Stromal cell of bone marrow (primary cell): ENCODE results near the gene FRA10AC1.

Source experiments
- DNase-seq: peaks from one replicate; pipeline ENCODE4 v3.0.0-alpha.2; 2012; ENCODE audit warnings: low read depth

The FRA10AC1 gene

DNA sequence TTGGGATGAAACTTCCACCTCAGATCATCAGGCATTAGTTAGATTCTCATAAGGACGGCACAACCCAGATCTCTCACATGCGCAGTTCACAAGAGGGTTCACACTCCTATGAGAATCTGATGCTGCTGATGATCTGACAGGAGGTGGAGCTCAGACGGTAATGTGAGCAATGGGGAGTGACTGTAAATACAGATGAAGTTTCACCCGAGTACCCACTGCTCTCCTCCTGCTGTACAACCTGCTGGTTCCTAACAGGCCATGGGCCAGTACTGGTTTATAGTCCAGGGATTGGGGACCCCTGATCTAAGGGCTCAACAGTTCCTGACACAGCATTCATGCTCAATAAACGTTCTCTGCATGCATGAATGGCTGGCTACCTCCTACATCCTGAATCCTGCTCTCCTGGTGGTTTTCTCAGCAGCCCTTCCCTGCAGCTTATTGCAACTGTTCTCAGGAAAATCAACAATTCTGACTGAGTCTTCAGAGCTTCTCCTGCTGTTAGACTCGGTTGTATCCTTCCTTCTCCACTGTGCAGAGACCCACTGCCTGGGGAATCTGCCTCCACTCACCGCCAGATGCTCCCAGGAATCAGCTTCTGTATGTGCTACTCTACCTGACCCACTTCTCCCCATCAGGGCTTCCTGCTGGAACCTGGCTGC is 72.6 kb downstream of the FRA10AC1 start:
- no peak for DNase-seq

DNA sequence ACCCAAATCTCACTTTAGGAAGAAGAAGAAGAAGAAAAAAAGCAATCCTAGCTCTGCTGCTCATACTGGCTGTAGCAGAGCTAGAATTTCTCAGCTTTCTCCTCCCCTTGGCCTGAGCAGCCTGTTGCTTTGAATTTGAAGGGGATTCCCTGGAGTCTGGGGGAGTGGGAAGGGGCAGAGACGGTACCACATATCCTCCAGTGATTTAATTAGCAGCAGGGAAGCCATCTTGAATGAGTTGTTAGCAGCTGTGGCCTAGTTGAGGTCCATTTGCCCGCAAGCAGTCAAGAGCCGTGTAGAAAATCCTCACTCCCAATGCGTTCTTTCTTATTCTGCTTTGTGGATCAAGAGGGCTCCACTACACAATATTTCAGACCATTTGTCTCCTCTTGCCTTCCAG is 73.5 kb downstream of the FRA10AC1 start:
- no peak for DNase-seq

DNA sequence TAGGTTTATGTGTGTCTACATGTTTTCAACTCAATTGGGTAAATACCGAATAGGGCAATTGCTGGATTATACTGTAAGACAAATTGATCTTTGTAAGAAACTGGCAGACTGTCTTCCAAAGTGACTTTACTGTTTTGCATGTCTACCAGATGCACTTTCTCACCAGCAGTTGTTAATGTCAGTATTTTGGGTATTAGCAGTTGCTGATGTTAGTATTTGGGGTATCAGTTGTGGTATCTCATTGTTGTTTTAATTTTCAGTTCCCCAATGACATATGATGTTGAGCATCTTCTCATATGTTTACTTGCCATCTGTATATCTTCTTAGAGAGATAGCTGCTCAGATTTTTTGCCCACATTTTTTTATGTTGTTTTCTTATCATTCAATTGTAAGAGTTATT is 79.5 kb downstream of the FRA10AC1 start:
- DNase-seq: no peak

DNA sequence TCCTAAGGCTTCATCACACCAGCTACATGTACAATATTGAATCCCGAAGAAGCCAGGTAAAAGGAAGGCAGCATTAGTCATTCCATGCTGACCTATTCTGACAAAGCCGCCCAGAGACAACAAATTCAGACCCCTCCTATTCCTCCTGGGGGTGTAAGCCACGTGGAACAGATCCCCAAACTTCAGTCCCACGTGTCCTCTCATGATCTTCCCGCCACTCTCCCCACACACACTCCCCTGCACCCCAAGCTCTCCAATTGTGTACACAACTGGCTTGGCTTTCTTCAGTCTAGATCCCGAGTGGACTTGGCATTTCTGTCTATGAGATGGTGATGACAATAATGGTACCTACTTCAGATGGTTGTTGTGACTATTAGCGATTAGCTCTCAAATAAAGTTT is 81.5 kb downstream of the FRA10AC1 start:
- no peak for DNase-seq
